Chondrocyte (in vitro differentiated cells): ENCODE measurements around the gene MACROD2. TPM values are rescaled to one million over a fixed set of nuclear protein-coding genes. Genes with fewer than 3 reads are reported as not detected.

Source experiments
- DNase-seq: peaks from one replicate; pipeline ENCODE4 v3.0.0; 2021; ENCODE audit warnings: mixed read lengths, low spot score
- H3K27ac Mint-ChIP-seq: one replicate; pipeline ENCODE4 v1.8.0; 2021; ENCODE audit warnings: mild to moderate bottlenecking, moderate library complexity, mixed read lengths; ENCODE audit not compliant: unreplicated experiment
- H3K27me3 Mint-ChIP-seq: 2 replicates; pipeline ENCODE4 v1.8.0; 2021; ENCODE audit warnings: low read depth, mixed read lengths
- H3K36me3 Mint-ChIP-seq: 2 replicates; pipeline ENCODE4 v1.8.0; 2021; ENCODE audit warnings: low read depth, mixed read lengths
- H3K4me1 Mint-ChIP-seq: 2 replicates; pipeline ENCODE4 v1.8.0; 2021; ENCODE audit warnings: low read depth, mild to moderate bottlenecking, mixed read lengths
- H3K4me3 Mint-ChIP-seq: one replicate; pipeline ENCODE4 v1.8.0; 2021; ENCODE audit warnings: mild to moderate bottlenecking, moderate library complexity, mixed read lengths; ENCODE audit not compliant: unreplicated experiment
- H3K9me3 Mint-ChIP-seq: 2 replicates; pipeline ENCODE4 v1.8.0; 2021; ENCODE audit warnings: low read depth, mixed read lengths
- CTCF ChIP-seq: fragments of 200-600 bp; sonication (generic); IDR thresholded peaks from 2 replicates; pipeline ENCODE4 v1.5.0; 2021; ENCODE audit warnings: antibody characterized with exemption, mild to moderate bottlenecking, moderate library complexity
- total RNA-seq: library from RNA; stranded (reverse); gene quantifications from 3 replicates; pipeline ENCODE4 v1.2.1, GENCODE V29; 2021

MACROD2 gene
- total RNA-seq, 1 donor from 2014 or later = 3.2 TPM

DNA sequence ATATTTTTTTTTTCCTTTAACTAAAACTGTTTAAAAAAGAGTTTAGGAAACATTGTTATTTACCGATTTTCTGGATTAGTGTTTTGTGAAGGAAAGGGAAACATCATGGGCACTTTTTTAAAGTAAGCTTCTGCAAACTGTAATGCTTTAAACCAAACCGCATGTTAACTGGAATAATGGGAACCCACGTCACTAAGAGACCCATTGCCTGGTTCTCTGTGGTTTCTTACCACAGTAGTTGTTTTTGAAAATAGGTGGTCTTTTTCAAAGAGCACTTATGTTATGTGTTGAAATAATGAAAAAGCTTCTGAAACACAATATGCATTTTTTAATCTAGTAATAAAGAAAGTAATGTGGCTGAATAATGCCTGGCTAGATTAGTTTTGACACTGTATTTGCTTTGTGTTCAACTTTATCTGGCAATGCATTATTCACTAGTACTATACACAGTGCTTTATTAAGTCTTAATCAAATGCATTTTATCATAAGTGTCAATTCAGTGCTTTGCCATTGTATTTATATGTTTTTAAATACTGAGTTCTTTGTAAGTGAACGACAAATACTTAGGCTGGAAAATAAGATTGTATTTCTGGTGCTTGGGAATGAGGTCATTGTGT is 1096.2 kb downstream of the MACROD2 start:
- H3K4me1 Mint-ChIP-seq = no peaks in the 10 kb centered on the region
- no peaks in the 10 kb centered on the region for H3K36me3 Mint-ChIP-seq
- no peak overlapping the region for H3K4me3 Mint-ChIP-seq
- H3K27ac Mint-ChIP-seq = no peak overlapping the region
- TF ChIP-seq CTCF = no peak
- no peaks in the 10 kb centered on the region for H3K9me3 Mint-ChIP-seq
- no peak for DNase-seq
- H3K27me3 Mint-ChIP-seq = no peaks in the 10 kb centered on the region

DNA sequence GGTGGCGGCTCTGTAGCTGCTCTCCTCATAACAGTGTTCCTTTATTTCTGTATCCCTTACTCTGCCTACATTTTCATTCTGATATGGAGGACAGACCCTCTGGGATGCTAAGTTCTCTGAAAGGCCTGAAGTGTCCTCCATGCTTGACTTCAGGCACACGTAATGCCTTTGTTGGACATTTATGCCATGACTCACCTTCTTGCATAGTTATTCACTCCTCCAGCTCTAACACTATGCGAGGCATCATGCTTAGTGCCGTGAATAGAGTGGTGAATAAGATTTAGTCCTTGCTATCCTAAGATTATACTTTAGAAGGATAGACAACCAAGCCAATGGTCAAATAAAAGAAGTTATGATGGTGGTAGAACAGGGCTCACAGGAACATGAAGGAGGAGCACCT is 1103.0 kb downstream of the MACROD2 start:
- H3K27me3 Mint-ChIP-seq = no peaks in the 10 kb centered on the region
- H3K27ac Mint-ChIP-seq = no peak overlapping the region
- peaks cover 12% of the 10 kb centered on the region for H3K9me3 Mint-ChIP-seq
- H3K4me1 Mint-ChIP-seq = peaks cover 9% of the 10 kb centered on the region
- DNase-seq = no peak
- no peaks in the 10 kb centered on the region for H3K36me3 Mint-ChIP-seq
- no peak overlapping the region for H3K4me3 Mint-ChIP-seq
- no peak for TF ChIP-seq CTCF

- Mint-ChIP-seq H3K4me3 (no peak overlapping the region), H3K9me3 (peaks cover 12% of the 10 kb centered on the region), H3K36me3 (no peaks in the 10 kb centered on the region), H3K27me3 (no peaks in the 10 kb centered on the region), H3K4me1 (peaks cover 9% of the 10 kb centered on the region), H3K27ac (no peak overlapping the region)
- no peak for DNase-seq
- TF ChIP-seq CTCF = no peak
These were observed 1103.8 kb downstream of the MACROD2 start for GRCh38 chr20:15099130-15099529.

DNA sequence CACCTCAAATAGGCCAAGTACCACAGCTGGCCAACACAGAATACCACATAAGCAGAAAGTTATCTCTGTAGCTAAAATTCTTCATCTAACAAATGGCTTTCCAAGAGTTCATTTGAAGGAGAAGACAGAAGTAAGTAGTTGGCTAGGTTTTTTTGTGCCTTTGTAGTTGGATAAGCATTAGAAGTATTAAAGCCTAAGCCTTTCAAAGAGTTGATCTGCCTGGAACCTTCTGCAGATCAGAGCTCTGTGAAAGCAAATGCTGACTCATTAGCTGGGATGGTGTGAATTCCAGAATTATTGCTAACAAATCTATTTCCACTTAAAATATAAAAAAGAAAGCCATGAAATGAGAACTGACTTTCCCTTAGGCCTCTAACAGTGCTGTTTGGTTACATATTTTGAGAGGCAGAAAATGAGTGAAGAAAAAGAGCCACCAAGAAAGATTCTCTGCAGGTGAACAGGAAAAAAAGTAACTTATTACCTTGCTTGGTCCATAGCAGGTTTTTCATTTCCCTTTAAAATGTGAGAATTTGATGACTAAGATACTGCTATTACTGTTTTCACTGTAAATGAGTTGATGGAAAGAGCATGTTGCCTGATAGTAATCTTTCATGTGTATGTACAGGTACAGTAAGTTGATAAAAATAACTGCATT is 1105.3 kb downstream of the MACROD2 start:
- no peak for DNase-seq
- H3K36me3 Mint-ChIP-seq = no peaks in the 10 kb centered on the region
- peaks cover 9% of the 10 kb centered on the region for H3K4me1 Mint-ChIP-seq
- H3K9me3 Mint-ChIP-seq = peaks cover 12% of the 10 kb centered on the region
- no peak overlapping the region for H3K4me3 Mint-ChIP-seq
- no peak for TF ChIP-seq CTCF
- no peak overlapping the region for H3K27ac Mint-ChIP-seq
- H3K27me3 Mint-ChIP-seq = no peaks in the 10 kb centered on the region

DNA sequence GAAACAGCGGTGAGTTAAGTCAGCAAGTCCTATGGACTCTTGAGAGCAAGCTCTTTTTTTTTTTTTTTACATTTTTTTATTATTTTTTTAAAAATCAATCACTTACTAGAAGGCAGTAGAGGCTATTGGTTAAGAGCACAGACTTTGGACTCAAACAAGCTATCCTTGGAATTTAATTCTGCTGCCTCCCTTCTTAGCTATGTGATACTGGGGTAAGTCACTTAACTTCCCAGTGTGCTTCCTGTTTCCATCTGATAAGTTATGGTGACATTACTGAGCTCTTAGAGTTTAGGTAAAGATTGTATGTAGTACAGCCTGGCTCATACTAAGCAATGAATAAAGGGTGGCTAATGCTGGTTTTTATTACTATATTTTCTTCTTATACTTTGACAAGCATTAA is 1112.6 kb downstream of the MACROD2 start:
- no peak for DNase-seq
- Mint-ChIP-seq H3K4me3 (no peak overlapping the region), H3K27ac (no peak overlapping the region), H3K4me1 (peaks cover 2% of the 10 kb centered on the region), H3K9me3 (no peaks in the 10 kb centered on the region), H3K36me3 (no peaks in the 10 kb centered on the region), H3K27me3 (no peaks in the 10 kb centered on the region)
- TF ChIP-seq CTCF = no peak
